Stomach (tissue), 9 donors: Measurements from ENCODE around the gene MALRD1. TPM values are rescaled to one million over a fixed set of nuclear protein-coding genes. Genes with fewer than 3 reads are reported as not detected.

Experiments used
- DNase-seq, 2 donors: peaks; one replicate each; pipeline versions ENCODE4 v3.0.0 to v3.0.0-alpha.2; 2013 to 2019
- H3K27ac ChIP-seq, 5 donors: fragments of 200-600 bp in 4 of 5; sonication (generic) in 4 of 5; one replicate each; pipeline ENCODE4 v1.5.1; 2013 to 2019; ENCODE audit warnings: mild to moderate bottlenecking in 1 of 5, moderate library complexity in 1 of 5
- H3K27me3 ChIP-seq, 3 donors: fragments of 200-600 bp; sonication (generic); one replicate each; pipeline ENCODE4 v1.5.1; 2017 to 2019; ENCODE audit warnings: mixed run types in 1 of 3
- H3K36me3 ChIP-seq, 4 donors: fragments of 200-600 bp; sonication (generic); 1 replicate in 3 of 4; 2 replicates in 1 of 4; pipeline ENCODE4 v1.5.1; 2016 to 2019
- H3K4me1 ChIP-seq, 4 donors: fragments of 200-600 bp; sonication (generic); one replicate each; pipeline ENCODE4 v1.5.1; 2016 to 2019
- H3K4me3 ChIP-seq, 4 donors: fragments of 200-600 bp; sonication (generic) in 3 of 4; one replicate each; pipeline ENCODE4 v1.5.1; 2016 to 2019; ENCODE audit warnings: mild to moderate bottlenecking in 1 of 4
- H3K9me3 ChIP-seq, 4 donors: fragments of 200-600 bp; sonication (generic); one replicate each; pipeline ENCODE4 v1.5.1; 2016 to 2019
- CTCF ChIP-seq, 7 experiments: fragments of 450-650 bp in 4 of 7; fragments of 200-600 bp in 3 of 7; sonication (generic) in 3 of 7; IDR thresholded peaks; one replicate each; pipeline ENCODE4 v1.5.1; 2016 to 2019; ENCODE audit warnings: antibody characterized with exemption in 7 of 7, control low read depth in 2 of 7, mild to moderate bottlenecking in 1 of 7
- EP300 ChIP-seq: sonication (generic); formaldehyde crosslinking; IDR thresholded peaks from one replicate; pipeline ENCODE4 v1.6.1; 2017; ENCODE audit warnings: antibody characterized with exemption
- POLR2A ChIP-seq, 4 donors: fragments of 450-650 bp; IDR thresholded peaks; one replicate each; pipeline ENCODE4 v1.6.1; 2016; ENCODE audit warnings: antibody characterized with exemption in 4 of 4, control low read depth in 2 of 4, mild to moderate bottlenecking in 1 of 4, moderate library complexity in 1 of 4
- POLR2AphosphoS5 ChIP-seq, 3 donors: sonication (generic); formaldehyde crosslinking; IDR thresholded peaks; one replicate each; pipeline ENCODE4 v1.6.1; 2016; ENCODE audit warnings: antibody characterized with exemption in 3 of 3
- WGBS, 5 donors: extraction: QIAGEN DNeasy Blood & Tissue Kit in 3 of 5; methylation state at CpG; one replicate each; pipeline versions ENCODE4 v1.1.5 to v1.1.7; 2013 to 2018; 5-methylcytosine and 5-hydroxymethylcytosine counted together
- intact Hi-C: fragments of 100-400 bp; cut with DNase I; formaldehyde crosslinking; loops from one replicate; pipeline ENCODE4 v1.15.1; 2023; ENCODE audit warnings: low total_unique reads
- polyA plus RNA-seq, 3 donors: library from polyadenylated mRNA; stranded (reverse); fragments of 200-250 nt; gene quantifications; one replicate each; pipeline ENCODE4 v1.2.3, GENCODE V29; 2013
- total RNA-seq, 5 donors: library from RNA; depleted of rRNA; stranded (reverse); fragments of >200 nt; gene quantifications; one replicate each; pipeline versions ENCODE4 v1.1.0 to v1.2.3, GENCODE V29; 2014 to 2016
- donor health status: healthy with polysubstance abuse.
- donor health status: Bipolar disorder and iron deficiency.
- donor health status: healthy.

MALRD1 gene
- total and polyA plus RNA-seq, 8 donors: 0.10 to 9.7 (median 0.94) TPM; not detected in 2

DNA sequence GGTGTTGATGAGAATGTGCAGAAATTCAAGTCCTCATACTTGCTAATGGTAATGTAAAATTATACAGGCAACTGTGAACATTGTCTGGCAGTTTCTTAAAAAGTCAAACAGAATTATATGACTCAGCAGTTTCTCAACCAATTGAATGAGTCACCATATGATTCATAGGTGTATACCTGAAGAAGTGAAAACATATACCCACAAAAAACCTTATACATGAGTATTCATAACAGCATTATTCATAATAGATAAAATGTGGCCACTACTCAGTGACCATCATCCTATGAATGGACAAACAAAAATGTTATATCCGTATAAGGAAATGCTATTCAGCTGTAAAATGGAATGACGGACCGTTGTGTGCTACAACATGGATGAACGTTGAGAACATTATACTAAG, 253.5 kb downstream of the MALRD1 start:
- no peak for TF ChIP-seq POLR2A (IDR thresholded peaks at IDR 0.05)
- TF ChIP-seq EP300: no peak
- TF ChIP-seq CTCF (IDR thresholded peaks at IDR 0.05): no peak
- TF ChIP-seq POLR2AphosphoS5 (IDR thresholded peaks at IDR 0.05): no peak
- 90 to 94% (median 91%) methylated on average over 4 of the region's 4 CpGs for WGBS, 5 donors
- Histone ChIP-seq H3K36me3 (no peaks in the 10 kb centered on the region), H3K27me3 (no peaks in the 10 kb centered on the region), H3K27ac (no peak overlapping the region), H3K4me1 (no peaks in the 10 kb centered on the region), H3K4me3 (no peak overlapping the region), H3K9me3 (peaks cover 0 to 7% (median 0%) of the 10 kb centered on the region in 4 donors)
- intact Hi-C loops: no loop called here
- no peak for DNase-seq

DNA sequence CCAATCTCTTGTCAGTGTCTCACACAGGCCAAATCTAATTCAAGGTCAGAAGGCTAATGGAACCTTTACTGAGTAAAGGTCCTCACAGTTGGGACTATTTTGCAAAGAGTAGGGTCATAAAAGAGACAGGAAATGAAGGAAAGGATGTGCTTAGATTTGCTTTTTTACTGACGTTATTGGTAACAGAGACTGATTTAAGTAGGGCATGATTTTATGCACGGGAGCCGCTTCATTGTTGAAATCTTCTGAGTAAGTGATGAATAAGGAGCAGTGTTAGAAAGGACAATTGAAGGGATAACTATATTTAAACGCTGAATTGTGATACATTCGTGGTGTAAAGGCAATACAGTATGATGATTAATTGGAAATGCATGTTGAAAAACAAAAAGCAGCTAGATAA, 261.5 kb downstream of the MALRD1 start:
- Histone ChIP-seq H3K36me3 (no peaks in the 10 kb centered on the region), H3K27ac (no peak overlapping the region), H3K4me1 (no peaks in the 10 kb centered on the region), H3K4me3 (no peak overlapping the region), H3K9me3 (peaks cover 0 to 4% (median 0%) of the 10 kb centered on the region in 4 donors), H3K27me3 (no peaks in the 10 kb centered on the region)
- 39 to 59% (median 57%) methylated on average over 5 of the region's 5 CpGs for WGBS, 5 donors
- DNase-seq: no peak
- TF ChIP-seq POLR2A (IDR thresholded peaks at IDR 0.05): no peak
- TF ChIP-seq CTCF (IDR thresholded peaks at IDR 0.05): no peak
- no peak for TF ChIP-seq EP300
- TF ChIP-seq POLR2AphosphoS5 (IDR thresholded peaks at IDR 0.05): no peak
- intact Hi-C loops: no loop called here

GRCh38 chr10:19316204-19316870, 267.7 kb downstream of the MALRD1 start:
- intact Hi-C loops: no loop called here
- WGBS, 5 donors: 81 to 92% (median 89%) methylated on average over 3 of the region's 3 CpGs
- H3K27me3 ChIP-seq: no peaks in the 10 kb centered on the region

GRCh38 chr10:19317952-19318351, 269.4 kb downstream of the MALRD1 start:
- intact Hi-C loops: no loop called here
- H3K9me3 ChIP-seq: no peaks in the 10 kb centered on the region
- H3K4me3 ChIP-seq: no peak overlapping the region
- DNase-seq: no peak
- WGBS, 5 donors: 89 to 96% (median 92%) methylated on average over 1 of the region's 1 CpG
- H3K27me3 ChIP-seq: no peaks in the 10 kb centered on the region
- no peaks in the 10 kb centered on the region for H3K4me1 ChIP-seq
- H3K27ac ChIP-seq: no peak overlapping the region
- no peak for TF ChIP-seq EP300
- TF ChIP-seq POLR2AphosphoS5 (IDR thresholded peaks at IDR 0.05): no peak
- no peak for TF ChIP-seq CTCF (IDR thresholded peaks at IDR 0.05)
- TF ChIP-seq POLR2A (IDR thresholded peaks at IDR 0.05): no peak
- no peaks in the 10 kb centered on the region for H3K36me3 ChIP-seq

More at GRCh38 chr10:19316204-19316870, 267.7 kb downstream of the MALRD1 start:
- TF ChIP-seq POLR2AphosphoS5 (IDR thresholded peaks at IDR 0.05) (no peak), CTCF (IDR thresholded peaks at IDR 0.05) (no peak), POLR2A (IDR thresholded peaks at IDR 0.05) (no peak), EP300 (no peak)
- no peak for DNase-seq
- no peak overlapping the region for H3K27ac ChIP-seq
- H3K9me3 ChIP-seq: no peaks in the 10 kb centered on the region
- no peaks in the 10 kb centered on the region for H3K4me1 ChIP-seq
- H3K36me3 ChIP-seq: no peaks in the 10 kb centered on the region
- H3K4me3 ChIP-seq: no peak overlapping the region
